BE2C (cell line): Measurements from ENCODE around the gene SERPINE3.

Experiments used
- DNase-seq: peaks from one replicate; pipeline ENCODE4 v3.0.0-alpha.2; 2020
- H3K27me3 ChIP-seq: fragments of 250-450 bp; sonication (Bioruptor Pico); 2 replicates; pipeline ENCODE4 v1.5.1; 2020; ENCODE audit warnings: mild to moderate bottlenecking
- H3K36me3 ChIP-seq: fragments of 250-450 bp; sonication (Bioruptor Pico); 2 replicates; pipeline ENCODE4 v1.5.1; 2020; ENCODE audit warnings: mild to moderate bottlenecking
- H3K4me1 ChIP-seq: fragments of 250-450 bp; sonication (Bioruptor Pico); 2 replicates; pipeline ENCODE4 v1.5.1; 2020
- H3K4me3 ChIP-seq: 2 replicates; pipeline ENCODE4 v1.5.1; 2011; ENCODE audit warnings: low read depth, low read length
- H3K9me3 ChIP-seq: fragments of 250-450 bp; sonication (Bioruptor Pico); 2 replicates; pipeline ENCODE4 v1.5.1; 2020
- CTCF ChIP-seq: IDR thresholded peaks from 2 replicates; pipeline ENCODE4 v1.5.1; 2012; ENCODE audit warnings: mild to moderate bottlenecking, low read depth, low read length

The SERPINE3 gene

GRCh38 chr13:51360489-51360888 lies 21.0 kb downstream of the SERPINE3 start:
- Histone ChIP-seq H3K36me3 (peaks cover 8% of the 10 kb centered on the region), H3K4me3 (no peak overlapping the region), H3K27me3 (no peaks in the 10 kb centered on the region), H3K9me3 (no peaks in the 10 kb centered on the region), H3K4me1 (no peaks in the 10 kb centered on the region)
- no peak for TF ChIP-seq CTCF
- no peak for DNase-seq

- H3K4me1 ChIP-seq, result no peaks in the 10 kb centered on the region
- H3K27me3 ChIP-seq, result no peaks in the 10 kb centered on the region
- H3K36me3 ChIP-seq, result peaks cover 8% of the 10 kb centered on the region
- no peak for DNase-seq
- no peak for TF ChIP-seq CTCF
- no peaks in the 10 kb centered on the region for H3K9me3 ChIP-seq
- no peak overlapping the region for H3K4me3 ChIP-seq
Measured at GRCh38 chr13:51361106-51361505, 21.6 kb downstream of the SERPINE3 start.

GRCh38 chr13:51363625-51364024 lies 24.1 kb downstream of the SERPINE3 start:
- Histone ChIP-seq H3K27me3 (no peaks in the 10 kb centered on the region), H3K36me3 (peaks cover 26% of the 10 kb centered on the region), H3K4me3 (no peak overlapping the region), H3K9me3 (no peaks in the 10 kb centered on the region), H3K4me1 (no peaks in the 10 kb centered on the region)
- no peak for DNase-seq
- TF ChIP-seq CTCF, result no peak

- no peak for TF ChIP-seq CTCF
- no peaks in the 10 kb centered on the region for H3K9me3 ChIP-seq
- no peak overlapping the region for H3K4me3 ChIP-seq
- no peaks in the 10 kb centered on the region for H3K4me1 ChIP-seq
- peaks cover 33% of the 10 kb centered on the region for H3K36me3 ChIP-seq
- DNase-seq, result no peak
- H3K27me3 ChIP-seq, result no peaks in the 10 kb centered on the region
Measured at GRCh38 chr13:51364404-51365008, 25.0 kb downstream of the SERPINE3 start.

DNA sequence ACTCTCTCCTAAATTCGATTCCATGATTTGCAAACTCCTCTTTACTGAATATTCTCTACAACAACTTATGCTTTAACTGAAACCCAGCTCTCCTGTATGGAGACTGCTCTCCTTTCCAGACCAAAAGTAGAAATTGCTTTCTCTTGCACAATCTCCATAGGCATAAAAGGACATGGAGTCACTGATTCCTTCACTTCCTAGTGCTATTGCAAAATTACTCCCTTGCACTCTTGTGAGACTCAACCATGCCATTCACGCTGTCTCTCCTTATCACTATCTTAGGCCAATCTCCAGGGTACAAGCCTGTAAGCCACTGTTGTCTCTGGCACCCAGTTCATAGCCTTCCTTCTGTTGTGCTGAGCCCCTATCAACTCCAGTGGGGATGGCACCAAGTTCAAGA lies 30.6 kb downstream of the SERPINE3 start:
- no peak overlapping the region for H3K4me3 ChIP-seq
- no peaks in the 10 kb centered on the region for H3K4me1 ChIP-seq
- no peak for TF ChIP-seq CTCF
- no peaks in the 10 kb centered on the region for H3K27me3 ChIP-seq
- H3K9me3 ChIP-seq, result no peaks in the 10 kb centered on the region
- H3K36me3 ChIP-seq, result peaks cover 53% of the 10 kb centered on the region
- no peak for DNase-seq

DNA sequence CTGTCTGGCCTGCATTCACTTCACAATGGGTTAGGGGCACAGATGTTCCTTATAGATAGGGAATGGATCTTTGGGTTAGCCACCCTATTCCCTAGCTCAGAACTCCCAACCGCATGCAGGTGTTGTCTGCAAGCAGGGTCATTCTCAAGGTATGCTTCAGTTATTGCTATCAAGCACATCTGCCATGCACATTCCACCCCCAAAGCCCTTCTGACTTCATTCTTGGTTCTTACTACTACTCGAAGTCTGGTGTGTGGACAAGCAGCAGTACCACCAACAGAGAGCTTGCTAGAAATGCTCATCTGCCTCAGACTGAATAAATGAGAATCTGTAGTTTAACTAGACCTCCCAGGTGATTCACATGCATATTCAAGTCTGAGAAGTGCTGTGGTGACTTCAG lies 31.3 kb downstream of the SERPINE3 start:
- DNase-seq, result no peak
- H3K27me3 ChIP-seq, result no peaks in the 10 kb centered on the region
- H3K4me3 ChIP-seq, result no peak overlapping the region
- H3K9me3 ChIP-seq, result no peaks in the 10 kb centered on the region
- no peak for TF ChIP-seq CTCF
- no peaks in the 10 kb centered on the region for H3K4me1 ChIP-seq
- H3K36me3 ChIP-seq, result peaks cover 56% of the 10 kb centered on the region
